IPS DF 4.7 (cell line): ENCODE results near the gene CDC45.

ENCODE experiments used
- DNase-seq: peaks from one replicate; pipeline ENCODE4 v3.0.0-alpha.2; 2013; ENCODE audit warnings: low spot score; ENCODE audit errors: extremely low read depth

CDC45 gene

GRCh38 chr22:19494676-19495173 lies 15.0 kb downstream of the CDC45 start:
- DNase-seq = no peak

- DNase-seq = no peak
Observed at GRCh38 chr22:19495562-19496323, 16.0 kb downstream of the CDC45 start.

GRCh38 chr22:19496324-19496630 lies 16.6 kb downstream of the CDC45 start:
- no peak for DNase-seq

GRCh38 chr22:19497245-19497644 lies 17.5 kb downstream of the CDC45 start:
- DNase-seq = no peak

- no peak for DNase-seq
Observed at GRCh38 chr22:19498154-19498865, 18.6 kb downstream of the CDC45 start.

GRCh38 chr22:19498866-19499190 lies 19.1 kb downstream of the CDC45 start:
- no peak for DNase-seq

GRCh38 chr22:19499236-19499879 lies 19.6 kb downstream of the CDC45 start:
- no peak for DNase-seq

- DNase-seq = no peak
Observed at GRCh38 chr22:19499880-19500242, 20.1 kb downstream of the CDC45 start.

GRCh38 chr22:19501897-19502447 lies 22.3 kb downstream of the CDC45 start:
- no peak for DNase-seq

GRCh38 chr22:19503367-19503766 lies 23.6 kb downstream of the CDC45 start:
- no peak for DNase-seq

- DNase-seq = no peak
Observed at GRCh38 chr22:19503869-19504268, 24.1 kb downstream of the CDC45 start.

GRCh38 chr22:19504900-19505734 lies 25.4 kb downstream of the CDC45 start:
- DNase-seq = no peak

GRCh38 chr22:19505735-19506126 lies 26.0 kb downstream of the CDC45 start:
- DNase-seq = no peak

GRCh38 chr22:19506212-19506611 lies 26.5 kb downstream of the CDC45 start:
- DNase-seq = no peak

GRCh38 chr22:19507534-19507861 lies 27.8 kb downstream of the CDC45 start:
- DNase-seq = no peak

- DNase-seq = no peak
Observed at GRCh38 chr22:19508024-19508776, 28.5 kb downstream of the CDC45 start.

- no peak for DNase-seq
Observed at GRCh38 chr22:19509191-19509590, 29.5 kb downstream of the CDC45 start.

GRCh38 chr22:19509923-19510322 lies 30.2 kb downstream of the CDC45 start:
- no peak for DNase-seq

- DNase-seq = no peak
Observed at GRCh38 chr22:19510919-19511341, 31.2 kb downstream of the CDC45 start.

GRCh38 chr22:19513823-19514222 lies 34.1 kb downstream of the CDC45 start:
- no peak for DNase-seq
